H1 (cell line): Measurements from ENCODE around the gene HSCB. TPM values are rescaled to one million over a fixed set of nuclear protein-coding genes. Genes with fewer than 3 reads are reported as not detected.
A peak's percentile ranks its signal among the peaks of the same experiment; 100 is the strongest.

ENCODE experiments used
- ASH2L ChIP-seq: fragments of 200-600, 300-600 bp; sonication (generic); IDR thresholded peaks from one replicate; pipeline ENCODE4 v1.7.1; 2017; ENCODE audit warnings: low read length
- BACH1 ChIP-seq: IDR thresholded peaks from 2 replicates; pipeline ENCODE4 v1.6.1; 2012; ENCODE audit warnings: low read length, improper control_type of control experiment
- CHD1 ChIP-seq: IDR thresholded peaks from 2 replicates; pipeline ENCODE4 v1.6.1; 2012; ENCODE audit warnings: low read depth, low read length, improper control_type of control experiment
- CREB1 ChIP-seq: IDR thresholded peaks from 2 replicates; pipeline ENCODE4 v1.6.1; 2012; ENCODE audit warnings: inconsistent platforms
- CTBP2 ChIP-seq: IDR thresholded peaks from 2 replicates; pipeline ENCODE4 v1.7.0; 2011; ENCODE audit warnings: borderline replicate concordance, mild to moderate bottlenecking, moderate library complexity, mixed read lengths, low read length; ENCODE audit not compliant: insufficient read depth, insufficient read length
- HDAC2 ChIP-seq, 2 experiments: fragments of 300-600 bp in 1 of 2; sonication (generic) in 1 of 2; IDR thresholded peaks; 2 replicates each; pipeline ENCODE4 v1.6.1; 2011 to 2012; ENCODE audit warnings: low read depth in 2 of 2, low read length in 2 of 2, mild to moderate bottlenecking in 2 of 2, moderate library complexity in 2 of 2, borderline replicate concordance in 1 of 2, inconsistent platforms in 1 of 2
- HDAC6 ChIP-seq: IDR thresholded peaks from one replicate; pipeline ENCODE4 v1.7.1; 2012; ENCODE audit warnings: low read depth, mild to moderate bottlenecking, inconsistent platforms, low read length, moderate library complexity
- JUND ChIP-seq: IDR thresholded peaks from 2 replicates; pipeline ENCODE4 v1.6.1; 2011; ENCODE audit warnings: mild to moderate bottlenecking, improper control_type of control experiment, low read length
- KDM1A ChIP-seq: fragments of 200-600, 300-600 bp; sonication (generic); IDR thresholded peaks from 2 replicates; pipeline ENCODE4 v1.7.1; 2016; ENCODE audit warnings: mild to moderate bottlenecking, low read length, borderline replicate concordance
- KDM4A ChIP-seq: IDR thresholded peaks from one replicate; pipeline ENCODE4 v1.7.1; 2012; ENCODE audit warnings: low read depth, mild to moderate bottlenecking, moderate library complexity, low read length, inconsistent platforms; ENCODE audit not compliant: severe bottlenecking
- NRF1 ChIP-seq: IDR thresholded peaks from 2 replicates; pipeline ENCODE4 v1.6.1; 2011; ENCODE audit warnings: mild to moderate bottlenecking, low read depth, low read length, improper control_type of control experiment
- PHF8 ChIP-seq: fragments of 200-600 bp; sonication (generic); conservative IDR thresholded peaks from 2 replicates; pipeline ENCODE4 v1.7.1; 2012; ENCODE audit warnings: low read depth, mild to moderate bottlenecking, inconsistent platforms, low read length, moderate library complexity
- POLR2AphosphoS5 ChIP-seq: IDR thresholded peaks from 2 replicates; pipeline ENCODE4 v1.6.1; 2011; ENCODE audit warnings: low read depth, low read length
- RAD21 ChIP-seq, 2 experiments: IDR thresholded peaks in 1 of 2; conservative IDR thresholded peaks in 1 of 2; 2 replicates each; pipeline ENCODE4 v1.6.1; 2011; ENCODE audit warnings: low read depth in 2 of 2, low read length in 2 of 2, improper control_type of control experiment in 1 of 2, inconsistent platforms in 1 of 2, mild to moderate bottlenecking in 1 of 2, moderate library complexity in 1 of 2
- RNF2 ChIP-seq: fragments of 200-900, 300-1000 bp; sonication (generic); IDR thresholded peaks from 2 replicates; pipeline ENCODE4 v1.7.1; 2016; ENCODE audit warnings: borderline replicate concordance, low read depth, mild to moderate bottlenecking, antibody characterized with exemption, low read length; ENCODE audit not compliant: poor library complexity, severe bottlenecking; ENCODE audit errors: missing control alignments
- SAP30 ChIP-seq: fragments of 300-600 bp; sonication (generic); IDR thresholded peaks from 2 replicates; pipeline ENCODE4 v1.7.1; 2012; ENCODE audit warnings: low read length, moderate library complexity, mild to moderate bottlenecking, inconsistent platforms; ENCODE audit not compliant: insufficient read depth, insufficient replicate concordance
- SIN3A ChIP-seq, 2 experiments: IDR thresholded peaks in 1 of 2; conservative IDR thresholded peaks in 1 of 2; 2 replicates each; pipeline ENCODE4 v1.6.1; 2011 to 2012; ENCODE audit warnings: low read length in 2 of 2, improper control_type of control experiment in 1 of 2, low read depth in 1 of 2, mild to moderate bottlenecking in 1 of 2
- SP2 ChIP-seq: IDR thresholded peaks from 2 replicates; pipeline ENCODE4 v1.6.1; 2012; ENCODE audit warnings: mild to moderate bottlenecking, low read length, inconsistent platforms
- TCF12 ChIP-seq: IDR thresholded peaks from 2 replicates; pipeline ENCODE4 v1.6.1; 2011; ENCODE audit warnings: low read depth, mild to moderate bottlenecking, low read length
- polyA plus RNA-seq, 7 experiments: library from polyadenylated mRNA; depleted of rRNA in 3 of 7; stranded (reverse) in 5 of 7; unstranded in 2 of 7; fragments of >200 nt in 5 of 7; fragments of 200-250 nt in 2 of 7; gene quantifications; 1 replicate in 5 of 7; 2 replicates in 1 of 7; 4 replicates in 1 of 7; pipeline versions ENCODE4 v1.2.1 to v1.2.3, GENCODE V29; 2011 to 2013; ENCODE audit warnings: missing spikeins in 2 of 7, mixed read lengths in 2 of 7
- total RNA-seq: library from RNA; stranded (reverse); fragmentation: NEBNext Ultra II Directional; extraction: Animal tissue kit (Norgen Biotek cat#: 25700); gene quantifications from 2 replicates; pipeline ENCODE4 v1.2.1, GENCODE V29; 2021

Gene HSCB
- total and polyA plus RNA-seq, 2 of the 8 experiments (the other 6 are each of a cell fraction or from before 2014, with no cell fraction given) = 14.7 to 16.6 TPM

GRCh38 chr22:28772633-28773460 is 31.0 kb downstream of the HSCB start, which contains the start of gene CCDC117 (continued):
- TF ChIP-seq PHF8 (peak; percentile 86), NRF1 (no peak), ASH2L (peak; percentile 74), SP2 (no peak), JUND (no peak), KDM4A (peak; percentile 89), KDM1A (peak; percentile 67; the same call in 1 of the 2 replicates), RNF2 (no peak), RAD21 (IDR thresholded peaks at IDR 0.05 in 1 of 2, conservative IDR thresholded peaks at IDR 0.05 in 1 of 2; ENCODE audit: low read depth in 2 of 2, low read length in 2 of 2) (0 out of 4 replicates have a peak, but pooled peaks of 1 of the 2 experiments have one; percentile 2), BACH1 (no peak), CTBP2 (no peak), TCF12 (no peak), CHD1 (no peak), SIN3A (conservative IDR thresholded peaks at IDR 0.05 in 1 of 2, IDR thresholded peaks at IDR 0.05 in 1 of 2; ENCODE audit: low read depth in 1 of 2, low read length in 2 of 2) (0 out of 4 replicates have a peak, but pooled peaks of 1 of the 2 experiments have one; percentile 74), POLR2AphosphoS5 (peak; percentile 77), SAP30 (no peak), HDAC2 (IDR thresholded peaks at IDR 0.05; ENCODE audit: borderline replicate concordance in 1 of 2, low read depth in 2 of 2, low read length in 2 of 2) (0 out of 4 replicates have a peak, but pooled peaks of 1 of the 2 experiments have one; percentile 52), CREB1 (peak; percentile 83), HDAC6 (no peak)
